ENCODE data around the gene IRF2BPL. TPM values are rescaled to one million over a fixed set of nuclear protein-coding genes. Genes with fewer than 3 reads are reported as not detected.
A peak's percentile ranks its signal among the peaks of the same experiment; 100 is the strongest.

Gene IRF2BPL
- total RNA-seq, 3 donors from 2014 or later: 15.1 to 74.1 (median 19.3) TPM

GRCh38 chr14:77035267-77035666 lies 6.8 kb upstream of the IRF2BPL start:
- H3K4me1 ChIP-seq (ENCODE audit: low read depth): peaks cover 33% of the 10 kb centered on the region
- TF ChIP-seq CTCF (IDR thresholded peaks at IDR 0.05): no peak
- H3K9me3 ChIP-seq: no peaks in the 10 kb centered on the region
- ATAC-seq: no peak
- no peak overlapping the region for H3K4me3 ChIP-seq
- no peaks in the 10 kb centered on the region for H3K36me3 ChIP-seq (ENCODE audit: low read depth)
- no peak for DNase-seq
- intact Hi-C loops (cut with DNase I, micrococcal nuclease): no loop called here

- Histone ChIP-seq H3K9me3 (no peaks in the 10 kb centered on the region), H3K36me3 (ENCODE audit: low read depth) (no peaks in the 10 kb centered on the region), H3K4me3 (peak overlapping the region; percentile 17), H3K4me1 (ENCODE audit: low read depth) (peaks cover 33% of the 10 kb centered on the region)
- intact Hi-C loops (cut with DNase I, micrococcal nuclease): no loop called here
- ATAC-seq: peak; percentile 70
- DNase-seq: peak; percentile 87 to 94 (median 90)
- TF ChIP-seq CTCF (IDR thresholded peaks at IDR 0.05): no peak
Observed at GRCh38 chr14:77033622-77034589, 5.4 kb upstream of the IRF2BPL start.

GRCh38 chr14:77032844-77033621 lies 4.5 kb upstream of the IRF2BPL start:
- Histone ChIP-seq H3K36me3 (ENCODE audit: low read depth) (no peaks in the 10 kb centered on the region), H3K4me1 (ENCODE audit: low read depth) (peaks cover 29% of the 10 kb centered on the region), H3K9me3 (no peaks in the 10 kb centered on the region), H3K4me3 (no peak overlapping the region)
- DNase-seq (peak; percentile 86 to 91 (median 88)), ATAC-seq (peak; percentile 65)
- TF ChIP-seq CTCF (IDR thresholded peaks at IDR 0.05): peak; percentile 12
- intact Hi-C loops (cut with DNase I, micrococcal nuclease): no loop called here

- Histone ChIP-seq H3K9me3 (no peaks in the 10 kb centered on the region), H3K4me1 (ENCODE audit: low read depth) (peaks cover 26% of the 10 kb centered on the region), H3K36me3 (ENCODE audit: low read depth) (no peaks in the 10 kb centered on the region), H3K4me3 (no peak overlapping the region)
- ATAC-seq (no peak), DNase-seq (no peak)
- no peak for TF ChIP-seq CTCF (IDR thresholded peaks at IDR 0.05)
- intact Hi-C loops (cut with DNase I, micrococcal nuclease): no loop called here
Observed at GRCh38 chr14:77032491-77032843, 4.0 kb upstream of the IRF2BPL start.

- intact Hi-C loops (cut with DNase I, micrococcal nuclease): no loop called here
- Histone ChIP-seq H3K9me3 (no peaks in the 10 kb centered on the region), H3K4me3 (no peak overlapping the region), H3K36me3 (ENCODE audit: low read depth) (no peaks in the 10 kb centered on the region), H3K4me1 (ENCODE audit: low read depth) (peaks cover 26% of the 10 kb centered on the region)
- DNase-seq: peak in 1 of 3 donors; percentile 41
- TF ChIP-seq CTCF (IDR thresholded peaks at IDR 0.05): no peak
- no peak for ATAC-seq
Observed at GRCh38 chr14:77031759-77032490, 3.4 kb upstream of the IRF2BPL start.

Measured in mucosa of descending colon (tissue), 3 donors.